ENCODE data around the gene TAF4B.

The TAF4B gene

GRCh38 chr18:26386441-26386840 is 160.2 kb downstream of the TAF4B start:
- no peak overlapping the region for H3K4me3 ChIP-seq (ENCODE audit: control insufficient read depth, low read depth, low read length)
- peak; percentile 38 for DNase-seq (ENCODE audit: low read depth)
- no peak for TF ChIP-seq CTCF (conservative IDR thresholded peaks at IDR 0.05; ENCODE audit: control insufficient read depth, insufficient read depth, low read depth, low read length)

- H3K4me3 ChIP-seq (ENCODE audit: control insufficient read depth, low read depth, low read length), result no peak overlapping the region
- no peak for TF ChIP-seq CTCF (conservative IDR thresholded peaks at IDR 0.05; ENCODE audit: control insufficient read depth, insufficient read depth, low read depth, low read length)
- DNase-seq (ENCODE audit: low read depth), result no peak
Observed at GRCh38 chr18:26394047-26394654, 167.9 kb downstream of the TAF4B start.

- no peak overlapping the region for H3K4me3 ChIP-seq (ENCODE audit: control insufficient read depth, low read depth, low read length)
- DNase-seq (ENCODE audit: low read depth), result no peak
- no peak for TF ChIP-seq CTCF (conservative IDR thresholded peaks at IDR 0.05; ENCODE audit: control insufficient read depth, insufficient read depth, low read depth, low read length)
Observed at GRCh38 chr18:26397019-26397418, 170.8 kb downstream of the TAF4B start.

GRCh38 chr18:26403491-26403890 is 177.2 kb downstream of the TAF4B start:
- no peak overlapping the region for H3K4me3 ChIP-seq (ENCODE audit: control insufficient read depth, low read depth, low read length)
- no peak for DNase-seq (ENCODE audit: low read depth)
- no peak for TF ChIP-seq CTCF (conservative IDR thresholded peaks at IDR 0.05; ENCODE audit: control insufficient read depth, insufficient read depth, low read depth, low read length)

- peak; percentile 35 for TF ChIP-seq CTCF (conservative IDR thresholded peaks at IDR 0.05; ENCODE audit: control insufficient read depth, insufficient read depth, low read depth, low read length)
- DNase-seq (ENCODE audit: low read depth), result peak; percentile 42
- H3K4me3 ChIP-seq (ENCODE audit: control insufficient read depth, low read depth, low read length), result no peak overlapping the region
Observed at GRCh38 chr18:26405190-26405801, 179.1 kb downstream of the TAF4B start.

GRCh38 chr18:26406324-26406723 is 180.1 kb downstream of the TAF4B start:
- no peak overlapping the region for H3K4me3 ChIP-seq (ENCODE audit: control insufficient read depth, low read depth, low read length)
- TF ChIP-seq CTCF (conservative IDR thresholded peaks at IDR 0.05; ENCODE audit: control insufficient read depth, insufficient read depth, low read depth, low read length), result no peak
- no peak for DNase-seq (ENCODE audit: low read depth)

All from fibroblast of mammary gland (primary cell).